NCI-H510A (cell line): ENCODE data around the gene ELFN1.
"Not testable (repeated sequence)": the region's sequence is repeated elsewhere in the genome, so short reads cannot be mapped to it uniquely, and the experiment has no call there.

Experiments
- DNase-seq: peaks from one replicate; lab custom pipeline; 2025; lab: John Stamatoyannopoulos, UW

The ELFN1 gene

GRCh38 chr7:1757601-1758000, 87.5 kb downstream of the ELFN1 start:
- no peak for DNase-seq

GRCh38 chr7:1758028-1758858, 88.2 kb downstream of the ELFN1 start:
- DNase-seq = no peak

GRCh38 chr7:1758859-1759521, 88.9 kb downstream of the ELFN1 start:
- DNase-seq = no peak

GRCh38 chr7:1761097-1761496, 91.0 kb downstream of the ELFN1 start:
- DNase-seq = no peak

GRCh38 chr7:1761774-1762173, 91.7 kb downstream of the ELFN1 start:
- DNase-seq = no peak

GRCh38 chr7:1762238-1762945, 92.3 kb downstream of the ELFN1 start:
- DNase-seq = no peak

- DNase-seq = no peak
Measured at GRCh38 chr7:1763033-1763432, 93.0 kb downstream of the ELFN1 start.

- not testable (repeated sequence) for DNase-seq
Measured at GRCh38 chr7:1763911-1764310, 93.8 kb downstream of the ELFN1 start.

- DNase-seq = no peak
Measured at GRCh38 chr7:1765336-1765735, 95.3 kb downstream of the ELFN1 start.

- no peak for DNase-seq
Measured at GRCh38 chr7:1767524-1767923, 97.4 kb downstream of the ELFN1 start.

- DNase-seq = no peak
Measured at GRCh38 chr7:1768832-1769231, 98.8 kb downstream of the ELFN1 start.

GRCh38 chr7:1769286-1770200, 99.5 kb downstream of the ELFN1 start:
- DNase-seq = no peak

- DNase-seq = no peak
Measured at GRCh38 chr7:1770331-1770730, 100.3 kb downstream of the ELFN1 start.

- DNase-seq = no peak
Measured at GRCh38 chr7:1775389-1775788, 105.3 kb downstream of the ELFN1 start.

- DNase-seq = no peak
Measured at GRCh38 chr7:1777122-1777521, 107.0 kb downstream of the ELFN1 start.

- no peak for DNase-seq
Measured at GRCh38 chr7:1779445-1779844, 109.4 kb downstream of the ELFN1 start.

- no peak for DNase-seq
Measured at GRCh38 chr7:1781369-1781768, 111.3 kb downstream of the ELFN1 start.

GRCh38 chr7:1785839-1786238, 115.8 kb downstream of the ELFN1 start:
- DNase-seq = no peak

GRCh38 chr7:1787241-1787640, 117.2 kb downstream of the ELFN1 start:
- no peak for DNase-seq

GRCh38 chr7:1787681-1788235, 117.7 kb downstream of the ELFN1 start:
- DNase-seq = no peak

- no peak for DNase-seq
Measured at GRCh38 chr7:1794888-1795542, 124.9 kb downstream of the ELFN1 start.
